Measurements from ENCODE around the gene C20orf202. TPM values are rescaled to one million over a fixed set of nuclear protein-coding genes. Genes with fewer than 3 reads are reported as not detected.
"Not testable (repeated sequence)": the region's sequence is repeated elsewhere in the genome, so short reads cannot be mapped to it uniquely, and the experiment has no call there.

Gene C20orf202
- total RNA-seq, 4 donors from 2014 or later, result 0.73 to 0.83 TPM; not detected in 2

DNA sequence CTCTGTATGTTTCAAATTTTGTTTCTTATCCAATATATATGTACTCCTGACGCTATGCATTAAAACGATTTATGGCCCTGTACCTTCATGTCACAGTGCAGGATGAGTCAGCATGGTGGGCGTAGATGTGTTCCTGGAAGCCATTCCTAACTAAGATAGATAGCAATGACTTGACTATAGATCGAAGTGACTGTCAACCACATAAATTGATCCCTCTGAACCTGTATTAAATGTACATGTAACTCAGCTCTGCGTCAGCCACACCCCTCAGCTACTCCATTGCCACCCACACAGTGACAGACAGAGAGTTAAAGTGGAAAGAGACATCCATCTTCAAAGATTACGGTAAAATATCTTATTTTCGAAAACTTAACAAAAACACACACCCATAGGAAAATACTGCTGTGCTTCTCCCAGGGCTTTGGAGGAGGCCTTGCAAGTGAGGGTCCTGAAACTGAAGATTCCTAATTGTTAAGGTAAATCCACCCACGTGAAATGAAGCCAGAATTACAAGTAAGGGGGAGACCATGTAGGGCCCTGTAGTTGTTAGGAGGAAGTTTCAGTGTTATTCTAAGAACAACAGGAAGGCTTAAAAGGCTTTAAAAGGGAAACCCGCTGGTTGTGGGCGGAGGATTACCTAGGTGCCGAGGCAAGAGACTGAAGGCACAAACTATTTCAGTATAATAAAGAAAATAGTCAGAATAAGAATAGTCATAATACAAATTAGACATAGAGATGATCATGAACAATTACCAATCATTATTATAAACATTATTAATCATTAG lies 12.3 kb downstream of the C20orf202 start:
- no peak for TF ChIP-seq CTCF (IDR thresholded peaks at IDR 0.05)
- no peak for TF ChIP-seq POLR2A (IDR thresholded peaks at IDR 0.05)
- Histone ChIP-seq H3K4me1 (no peaks in the 10 kb centered on the region), H3K36me3 (no peaks in the 10 kb centered on the region), H3K27ac (no peak overlapping the region), H3K27me3 (peaks cover 0 to 5% of the 10 kb centered on the region in 2 donors), H3K4me3 (no peak overlapping the region), H3K9me3 (no peaks in the 10 kb centered on the region)
- DNase-seq, result no peak
- intact Hi-C loops (cut with DNase I; ENCODE audit: low total_unique reads), result no loop called here

GRCh38 chr20:1216527-1217427 lies 13.5 kb downstream of the C20orf202 start:
- intact Hi-C loops (cut with DNase I; ENCODE audit: low total_unique reads); H3K27me3 ChIP-seq; DNase-seq; H3K9me3 ChIP-seq; H3K4me3 ChIP-seq; H3K27ac ChIP-seq; H3K36me3 ChIP-seq; H3K4me1 ChIP-seq: not testable (repeated sequence)

- intact Hi-C loops (cut with DNase I; ENCODE audit: low total_unique reads); H3K36me3 ChIP-seq; H3K9me3 ChIP-seq; DNase-seq; H3K27ac ChIP-seq; H3K4me3 ChIP-seq: not testable (repeated sequence)
- peaks cover 0 to 10% of the 10 kb centered on the region in 2 donors for H3K27me3 ChIP-seq
- peaks cover 0 to 14% of the 10 kb centered on the region in 2 donors for H3K4me1 ChIP-seq
Measured at GRCh38 chr20:1222750-1223149, 19.5 kb downstream of the C20orf202 start.

DNA sequence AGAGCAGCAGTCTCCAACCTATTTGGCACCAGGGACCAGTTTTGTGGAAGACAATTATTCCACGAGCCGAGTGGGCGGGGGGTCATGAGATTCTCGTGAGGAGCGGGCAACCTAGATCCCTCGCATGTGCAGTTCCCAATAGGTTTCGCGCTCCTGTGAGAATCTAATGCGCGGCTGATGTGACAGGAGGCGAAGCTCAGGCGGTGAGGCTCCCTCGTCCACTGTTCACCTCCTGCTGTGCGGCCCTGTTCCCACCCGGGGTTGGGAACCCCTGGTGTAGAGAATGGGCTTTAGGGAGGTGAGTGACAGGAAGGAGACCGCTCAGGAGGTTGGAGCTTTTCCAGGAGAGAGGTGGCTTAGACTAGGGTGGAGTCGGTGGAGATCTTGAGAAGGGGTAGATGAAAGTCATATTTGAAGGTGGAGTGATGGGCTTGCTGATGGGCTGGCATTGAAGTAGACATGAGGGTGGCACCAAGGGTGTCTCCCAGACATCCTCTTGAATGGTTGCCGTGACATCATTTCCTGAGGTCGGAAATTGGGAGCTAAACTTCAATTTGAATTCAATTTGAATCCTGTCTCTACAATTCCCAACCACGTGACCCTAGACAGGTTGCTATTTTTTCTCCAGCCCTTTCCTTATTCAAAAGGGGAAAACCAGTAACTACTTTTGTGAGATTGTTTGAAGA lies 21.1 kb downstream of the C20orf202 start:
- intact Hi-C loops (cut with DNase I; ENCODE audit: low total_unique reads), result no loop called here
- peaks cover 0 to 14% of the 10 kb centered on the region in 2 donors for H3K4me1 ChIP-seq
- TF ChIP-seq POLR2A (IDR thresholded peaks at IDR 0.05), result no peak
- no peak for DNase-seq
- no peak overlapping the region for H3K27ac ChIP-seq
- no peaks in the 10 kb centered on the region for H3K9me3 ChIP-seq
- H3K27me3 ChIP-seq, result peaks cover 0 to 26% of the 10 kb centered on the region in 2 donors
- H3K4me3 ChIP-seq, result no peak overlapping the region
- no peaks in the 10 kb centered on the region for H3K36me3 ChIP-seq

GRCh38 chr20:1225263-1225782 lies 22.1 kb downstream of the C20orf202 start:
- Histone ChIP-seq H3K9me3 (no peaks in the 10 kb centered on the region), H3K4me1 (peaks cover 0 to 14% of the 10 kb centered on the region in 2 donors), H3K36me3 (no peaks in the 10 kb centered on the region), H3K27me3 (peaks cover 0 to 34% of the 10 kb centered on the region in 2 donors), H3K27ac (peak overlapping the region in 1 of 2 donors; percentile 56), H3K4me3 (peak overlapping the region; percentile 28 to 37)
- TF ChIP-seq POLR2A (IDR thresholded peaks at IDR 0.05) (no peak), CTCF (IDR thresholded peaks at IDR 0.05) (no peak)
- intact Hi-C loops (cut with DNase I; ENCODE audit: low total_unique reads), result no loop called here
- DNase-seq, result no peak
